GM19324 (cell line): Measurements from ENCODE around the gene AP2M1.
"Not testable (repeated sequence)": the region's sequence is repeated elsewhere in the genome, so short reads cannot be mapped to it uniquely, and the experiment has no call there.

Experiments
- ATAC-seq: cut with Tn5 transposase; IDR thresholded peaks from one replicate; pipeline ENCODE4 v1.9.1; 2021; ENCODE audit warnings: mild to moderate bottlenecking, moderate library complexity; ENCODE audit not compliant: unreplicated experiment, low FRiP score

Gene AP2M1

DNA sequence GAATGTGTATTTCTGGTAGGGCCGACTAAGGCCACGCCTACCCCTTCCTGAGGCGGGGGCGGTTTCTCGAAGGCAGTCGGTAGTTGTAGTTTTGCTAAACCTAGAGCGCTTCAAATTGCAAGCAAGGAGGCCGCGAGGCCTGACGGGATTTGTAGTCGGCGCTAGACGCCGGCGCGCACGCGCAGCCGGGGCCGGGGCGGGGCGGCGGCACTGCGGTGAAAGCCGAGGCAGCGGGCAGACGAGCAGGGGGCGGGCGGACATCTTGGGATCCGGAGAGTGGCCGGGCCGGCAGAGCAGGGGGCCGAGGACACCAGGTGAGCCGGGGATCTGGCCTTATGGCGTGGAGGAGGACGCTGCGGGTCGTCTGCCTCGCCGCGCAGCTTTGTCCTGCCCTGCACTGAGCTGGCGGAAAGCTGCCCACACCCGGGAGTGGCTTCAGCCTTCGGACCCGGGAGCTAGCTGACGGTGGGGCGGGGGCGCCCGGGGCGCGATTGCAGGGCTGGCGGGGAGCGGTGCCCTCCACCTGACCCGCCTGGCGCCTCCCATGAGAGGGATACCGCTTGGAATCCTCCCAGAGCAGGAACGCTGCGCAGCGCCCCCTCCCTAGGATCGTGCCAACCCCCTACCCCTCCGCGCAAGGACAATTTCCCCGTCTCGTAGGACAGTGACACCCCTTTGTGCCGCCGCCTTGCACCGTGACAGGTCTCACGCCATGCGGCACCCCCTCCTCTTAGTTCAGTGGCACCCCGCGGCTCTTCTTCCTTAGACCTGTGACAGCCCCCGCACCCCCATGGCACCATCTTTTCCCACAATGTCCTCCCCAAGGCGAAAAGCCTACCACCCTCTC is at the start of gene AP2M1:
TSS of gene AP2M1 (plus strand) at position 210 of the 847 bp plus-strand sequence. CDS start 2,139 bp downstream, outside the sequence.
- ATAC-seq = peak; percentile 95

DNA sequence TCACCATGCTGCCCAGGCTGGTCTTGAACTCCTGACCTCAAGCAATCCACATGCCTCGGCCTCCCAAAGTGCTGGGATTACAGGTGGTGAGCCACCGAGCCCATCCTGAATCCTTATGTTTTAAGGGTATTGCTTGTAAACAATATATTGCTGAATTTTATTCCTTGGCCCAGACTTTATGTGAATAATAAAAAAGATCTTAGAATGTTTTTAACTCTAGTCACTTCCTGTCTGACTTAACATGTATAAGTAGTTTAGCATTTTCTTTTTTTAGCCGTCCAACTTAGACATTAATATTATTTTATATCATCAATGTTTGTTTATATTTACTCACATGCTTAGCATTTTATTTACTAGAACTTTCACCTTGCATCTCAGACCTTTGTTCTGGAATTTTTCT is 48.6 kb upstream of the AP2M1 start:
- no peak for ATAC-seq

DNA sequence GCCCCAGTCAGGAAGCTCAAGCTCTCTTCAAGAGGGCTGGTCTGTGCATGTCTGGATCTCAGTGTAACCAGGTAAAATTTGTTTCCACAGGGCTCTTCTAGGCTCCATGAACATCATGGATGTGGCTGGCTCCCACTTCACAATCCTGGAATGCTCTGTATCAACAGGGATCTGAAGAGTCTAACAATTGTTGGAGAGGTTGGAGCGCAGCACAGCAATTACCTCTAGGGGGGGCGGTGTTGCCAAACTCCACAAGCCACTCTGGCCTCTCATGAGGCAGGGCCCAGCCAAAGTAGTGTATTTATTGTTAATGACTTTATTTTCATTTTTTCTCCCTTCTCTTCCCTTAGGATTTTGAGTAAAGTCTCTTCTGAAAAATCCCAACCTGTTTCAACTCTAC is 45.6 kb upstream of the AP2M1 start:
- ATAC-seq = no peak

DNA sequence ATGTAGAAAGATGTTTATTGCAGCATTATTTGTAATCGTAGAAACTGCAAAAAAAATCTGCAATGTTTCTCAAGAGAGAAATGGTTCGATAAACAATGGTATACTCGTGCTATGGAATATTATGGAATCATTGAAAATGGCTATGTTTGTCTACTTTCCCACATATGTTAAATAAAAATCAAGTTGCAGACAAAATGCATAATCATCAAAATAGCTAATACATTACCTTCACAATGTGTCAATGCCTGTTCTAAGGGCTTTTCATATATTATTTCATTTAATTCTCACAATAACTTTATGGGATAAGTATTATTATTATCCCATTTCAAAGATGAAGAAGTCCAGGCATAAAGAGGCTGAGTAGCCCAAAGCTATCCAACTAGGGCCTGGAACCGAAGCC is 41.7 kb upstream of the AP2M1 start:
- ATAC-seq = no peak

DNA sequence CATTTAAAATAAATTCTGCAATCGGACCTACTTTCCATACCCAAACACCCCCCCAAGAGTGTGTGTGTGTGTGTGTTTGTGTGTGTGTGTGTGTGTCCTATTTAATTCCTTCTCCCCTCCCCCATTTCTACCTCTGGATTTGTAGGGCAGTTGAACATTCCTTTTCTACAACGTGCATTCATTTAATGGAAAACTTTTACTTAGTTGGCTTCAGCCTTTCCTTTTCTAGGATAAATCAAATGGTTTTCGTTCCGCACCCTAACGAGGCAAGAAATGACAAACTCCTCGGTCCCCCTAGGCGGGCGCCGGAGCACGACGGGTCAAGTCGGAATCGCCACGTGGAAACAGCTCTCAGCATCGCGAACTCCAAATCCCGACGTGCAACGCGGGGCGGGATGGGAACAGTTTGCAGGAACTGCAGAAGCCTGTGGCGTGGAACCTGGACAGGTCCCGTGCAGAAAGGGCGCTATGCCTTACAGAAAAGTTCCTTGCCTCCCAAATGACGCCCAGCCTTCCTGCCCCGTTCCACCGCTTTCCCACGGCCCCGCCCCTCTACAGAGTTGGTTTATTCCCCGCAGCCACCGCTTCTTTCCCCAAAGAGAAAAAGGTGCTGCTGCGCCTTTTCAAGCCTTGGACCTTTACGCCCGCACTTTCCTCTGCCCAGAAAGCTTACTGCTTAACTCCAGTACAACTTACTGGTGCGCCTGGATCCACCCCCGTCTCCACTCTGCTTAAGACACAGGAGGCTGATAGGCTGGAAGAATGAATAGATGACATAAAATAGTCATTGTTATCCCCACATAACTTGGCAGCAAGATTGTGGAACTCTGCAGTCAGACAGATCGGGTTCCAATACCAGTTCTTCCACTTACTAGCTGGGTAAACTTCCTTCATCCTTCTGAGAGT is 40.6 kb upstream of the AP2M1 start:
- no peak for ATAC-seq

DNA sequence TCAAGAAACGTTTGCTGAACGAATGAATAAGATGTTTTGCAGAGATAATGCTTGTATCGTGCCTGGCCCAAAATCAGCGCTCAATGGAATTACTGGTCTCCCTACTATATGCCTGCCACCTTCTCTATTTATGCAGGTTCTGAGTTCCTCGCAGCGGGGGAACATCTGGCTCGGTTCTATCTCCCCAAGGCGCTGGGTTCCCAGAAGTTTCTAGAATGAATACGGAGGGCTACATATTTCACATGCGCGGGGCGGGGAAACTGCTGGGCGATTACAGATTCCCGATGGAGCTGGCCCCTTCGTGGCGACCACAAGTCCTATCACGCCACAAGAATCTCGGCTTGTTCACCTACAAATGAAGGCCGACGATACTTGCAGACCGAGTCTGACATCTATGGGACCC is 39.9 kb upstream of the AP2M1 start:
- peak; percentile 18 for ATAC-seq

DNA sequence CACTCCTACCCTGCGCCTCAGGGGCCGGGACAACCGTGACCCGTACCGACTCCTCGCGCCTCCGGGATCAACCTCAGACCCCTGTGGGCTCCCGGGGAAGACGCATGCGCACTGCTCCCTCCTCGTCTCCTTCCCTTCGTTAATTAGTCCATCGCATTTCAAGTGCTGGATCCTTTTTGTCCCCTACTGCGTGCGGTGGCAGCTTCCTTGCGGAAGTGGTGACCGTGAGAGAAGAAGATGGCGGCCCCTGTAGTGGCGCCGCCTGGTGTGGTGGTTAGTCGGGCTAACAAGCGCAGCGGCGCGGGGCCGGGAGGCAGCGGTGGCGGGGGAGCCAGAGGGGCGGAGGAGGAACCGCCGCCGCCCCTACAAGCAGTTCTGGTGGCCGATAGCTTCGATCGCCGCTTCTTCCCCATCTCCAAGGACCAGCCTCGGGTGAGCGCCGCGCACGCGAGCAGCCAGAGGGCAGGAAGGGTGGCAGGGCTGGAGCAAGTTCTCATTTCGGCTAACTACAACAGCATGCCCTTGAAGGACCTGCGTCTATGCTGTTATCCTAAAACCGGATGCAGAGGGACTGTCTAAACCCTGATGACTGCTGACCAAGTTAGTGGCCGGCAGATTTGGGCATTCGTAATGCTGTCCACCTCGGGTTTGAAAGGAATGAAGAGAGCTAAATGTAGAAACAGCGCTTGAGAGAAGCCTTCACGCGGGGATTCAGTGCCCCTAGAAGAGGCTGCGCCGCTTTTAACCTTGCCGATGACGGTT is 39.3 kb upstream of the AP2M1 start, which contains the start of gene EIF2B5:
TSS of gene EIF2B5 (plus strand) at position 210 of the 762 bp plus-strand sequence. CDS start at position 238, 28 bp downstream.
- ATAC-seq = peak; percentile 92

DNA sequence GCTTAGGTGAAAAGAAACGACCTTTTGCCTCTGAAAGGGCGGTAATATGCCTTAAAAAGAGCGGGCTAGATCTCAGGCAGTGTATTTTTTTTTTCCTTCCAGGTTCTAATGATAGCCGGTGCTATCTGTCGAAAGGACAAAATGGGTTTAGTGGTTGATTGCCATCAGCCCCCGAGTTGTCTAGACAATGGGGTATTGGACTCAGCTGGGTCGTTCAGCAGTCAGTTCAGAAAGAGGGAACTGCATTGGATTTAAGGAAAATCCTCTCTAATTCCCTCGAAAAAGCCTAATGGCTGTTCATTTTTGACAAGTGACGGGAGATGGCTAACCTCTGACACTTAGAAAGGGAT is 38.8 kb upstream of the AP2M1 start:
- ATAC-seq = no peak

DNA sequence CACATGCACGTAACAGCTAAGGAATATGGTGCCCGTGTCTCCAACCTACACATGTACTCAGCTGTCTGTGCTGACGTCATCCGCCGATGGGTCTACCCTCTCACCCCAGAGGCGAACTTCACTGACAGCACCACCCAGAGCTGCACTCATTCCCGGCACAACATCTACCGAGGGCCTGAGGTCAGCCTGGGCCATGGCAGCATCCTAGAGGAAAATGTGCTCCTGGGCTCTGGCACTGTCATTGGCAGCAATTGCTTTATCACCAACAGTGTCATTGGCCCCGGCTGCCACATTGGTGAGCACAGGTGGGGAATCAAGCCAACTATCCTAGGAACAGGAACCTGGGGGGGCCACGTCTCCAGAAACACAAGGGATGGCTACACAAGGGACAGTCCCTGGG is 34.2 kb upstream of the AP2M1 start:
- ATAC-seq = no peak

DNA sequence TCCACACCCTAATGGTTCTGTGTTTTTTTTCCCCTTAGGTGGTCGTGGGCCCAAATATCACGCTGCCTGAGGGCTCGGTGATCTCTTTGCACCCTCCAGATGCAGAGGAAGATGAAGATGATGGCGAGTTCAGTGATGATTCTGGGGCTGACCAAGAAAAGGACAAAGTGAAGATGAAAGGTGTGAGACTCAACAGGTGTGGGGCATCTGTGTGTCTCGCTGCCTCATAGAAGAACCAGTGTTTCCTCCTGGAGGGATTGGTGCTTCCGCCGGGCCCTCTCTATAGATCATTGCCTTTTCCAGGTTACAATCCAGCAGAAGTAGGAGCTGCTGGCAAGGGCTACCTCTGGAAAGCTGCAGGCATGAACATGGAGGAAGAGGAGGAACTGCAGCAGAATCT is 32.5 kb upstream of the AP2M1 start:
- ATAC-seq = no peak

DNA sequence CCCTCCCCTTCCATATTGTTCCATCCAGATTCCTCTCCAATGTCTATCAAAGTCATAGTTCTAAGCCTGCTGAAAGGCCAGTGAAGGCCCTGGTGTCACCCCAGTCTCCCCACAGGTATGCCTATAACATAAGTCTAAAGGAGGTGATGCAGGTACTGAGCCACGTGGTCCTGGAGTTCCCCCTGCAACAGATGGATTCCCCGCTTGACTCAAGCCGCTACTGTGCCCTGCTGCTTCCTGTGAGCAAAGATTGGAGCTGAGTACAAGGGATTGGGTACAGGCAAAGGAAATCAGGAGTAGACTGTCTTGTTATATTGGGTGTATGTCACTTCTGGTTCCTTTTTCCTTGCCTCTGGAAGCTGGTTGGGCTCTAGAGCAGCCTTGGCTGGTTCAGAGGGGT is 31.3 kb upstream of the AP2M1 start:
- ATAC-seq = no peak

DNA sequence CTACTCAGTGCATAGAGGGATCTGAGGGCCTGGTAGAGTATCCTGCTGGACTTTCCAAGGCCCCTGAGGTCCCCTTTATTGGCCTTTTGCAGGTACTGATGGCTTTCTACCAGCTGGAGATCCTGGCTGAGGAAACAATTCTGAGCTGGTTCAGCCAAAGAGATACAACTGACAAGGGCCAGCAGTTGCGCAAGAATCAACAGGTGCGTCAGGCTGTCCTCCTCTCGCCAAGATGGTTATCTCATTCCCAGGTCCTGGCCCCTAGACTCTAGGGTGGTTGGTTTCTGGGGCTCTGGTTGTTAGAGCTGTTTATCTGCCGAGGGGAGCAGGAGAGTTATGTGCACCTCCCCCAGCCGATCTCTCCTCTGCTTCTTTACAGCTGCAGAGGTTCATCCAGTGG is 30.1 kb upstream of the AP2M1 start:
- no peak for ATAC-seq

DNA sequence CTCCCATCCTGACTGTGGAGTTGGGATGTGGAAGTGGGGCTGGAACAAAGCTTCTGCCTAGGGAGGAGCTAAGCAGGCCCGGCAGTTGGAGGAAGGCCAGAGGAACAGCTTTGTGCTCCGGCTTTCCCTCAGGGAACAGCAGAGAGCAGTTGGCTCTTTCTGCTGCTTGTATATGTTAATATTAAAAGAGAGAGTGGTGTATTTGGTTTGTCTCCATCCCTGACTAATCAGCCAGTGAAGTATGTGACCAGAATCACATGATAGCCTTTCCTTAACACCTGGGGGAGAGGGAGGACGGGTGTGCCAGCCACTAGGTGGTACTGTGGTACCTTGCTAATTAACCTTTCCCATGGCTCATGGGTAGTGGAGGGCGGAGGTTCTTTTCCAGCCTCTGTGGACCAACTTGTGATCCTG is 29.5 kb upstream of the AP2M1 start:
- ATAC-seq = no peak

DNA sequence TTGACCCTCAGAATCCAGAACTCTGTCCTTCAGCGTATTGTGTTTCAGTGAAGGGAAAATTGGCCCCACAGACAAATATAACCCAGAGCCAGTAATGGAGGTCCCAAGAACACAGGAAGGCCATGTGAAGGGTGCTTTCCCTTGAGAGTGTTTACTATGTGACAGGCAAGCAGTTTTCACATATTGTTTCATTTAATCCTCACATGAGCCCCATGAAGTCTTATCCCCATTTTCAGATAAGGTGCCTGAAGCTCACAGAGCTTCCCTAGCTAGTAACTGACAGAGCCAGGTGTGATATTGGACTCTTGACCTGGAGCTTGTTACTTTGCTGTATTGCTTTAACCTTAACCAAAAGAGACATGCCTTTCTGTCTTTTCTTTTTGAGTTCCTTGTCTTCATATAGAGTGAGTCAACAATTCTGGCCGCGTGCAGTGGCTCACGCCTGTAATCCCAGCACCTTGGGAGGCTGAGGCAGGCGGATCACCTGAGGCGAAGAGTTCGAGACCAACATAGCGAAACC is 28.8 kb upstream of the AP2M1 start:
- no peak for ATAC-seq

DNA sequence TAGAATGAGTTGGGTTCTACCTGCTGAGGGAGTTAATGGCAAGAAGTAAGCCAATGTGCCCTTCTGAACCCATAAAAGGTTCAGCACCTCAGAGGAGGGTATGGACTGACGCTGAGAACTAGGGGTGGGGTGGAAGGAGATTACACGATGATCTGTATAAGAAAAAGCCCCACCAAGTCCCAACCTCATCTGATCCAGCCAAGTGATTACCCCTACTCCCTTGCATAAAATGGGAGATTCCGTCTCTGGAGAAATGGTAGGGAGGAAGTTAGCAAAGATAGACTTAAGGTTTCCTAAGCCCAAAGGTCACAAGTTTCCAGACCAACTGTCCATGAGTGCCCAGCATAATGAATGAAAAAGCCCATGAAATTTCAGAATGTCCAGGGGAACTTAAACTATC is 26.6 kb upstream of the AP2M1 start:
- ATAC-seq = no peak

DNA sequence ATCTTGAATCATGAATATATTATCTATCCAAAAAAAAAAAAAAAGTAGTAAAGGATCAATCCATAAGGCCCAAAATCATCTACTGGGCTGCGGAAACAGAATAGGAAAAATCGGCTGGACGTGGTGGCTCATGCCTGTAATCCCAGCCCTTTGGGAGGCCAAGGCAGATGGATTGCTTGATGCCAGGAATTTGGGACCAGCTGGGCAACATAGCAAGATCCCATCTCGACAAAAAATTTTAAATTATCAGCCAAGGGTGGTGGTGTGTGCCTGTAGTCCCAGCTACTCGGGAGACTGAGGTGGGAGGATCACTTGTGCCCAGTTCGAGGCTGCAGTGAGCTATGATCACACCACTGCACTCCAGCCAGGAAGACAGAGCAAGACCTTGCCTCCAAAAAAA is 25.5 kb upstream of the AP2M1 start:
- ATAC-seq = no peak

DNA sequence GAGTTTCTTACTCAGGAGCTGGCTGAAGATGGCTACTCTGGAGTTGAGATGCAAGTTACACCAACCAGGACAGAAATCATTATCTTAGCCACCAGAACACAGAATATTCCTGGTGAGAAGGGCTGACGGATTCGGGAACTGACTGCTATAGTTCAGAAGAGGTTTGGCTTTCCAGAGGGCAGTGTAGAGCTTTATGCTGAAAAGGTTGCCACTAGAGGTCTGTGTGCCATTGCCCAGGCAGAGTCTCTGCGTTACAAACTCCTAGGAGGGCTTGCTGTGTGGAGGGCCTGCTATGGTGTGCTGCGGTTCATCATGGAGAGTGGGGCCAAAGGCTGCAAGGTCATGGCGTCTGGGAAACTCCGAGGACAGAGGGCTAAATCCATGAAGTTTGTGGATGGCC is 24.9 kb upstream of the AP2M1 start:
- ATAC-seq = not testable (repeated sequence)

DNA sequence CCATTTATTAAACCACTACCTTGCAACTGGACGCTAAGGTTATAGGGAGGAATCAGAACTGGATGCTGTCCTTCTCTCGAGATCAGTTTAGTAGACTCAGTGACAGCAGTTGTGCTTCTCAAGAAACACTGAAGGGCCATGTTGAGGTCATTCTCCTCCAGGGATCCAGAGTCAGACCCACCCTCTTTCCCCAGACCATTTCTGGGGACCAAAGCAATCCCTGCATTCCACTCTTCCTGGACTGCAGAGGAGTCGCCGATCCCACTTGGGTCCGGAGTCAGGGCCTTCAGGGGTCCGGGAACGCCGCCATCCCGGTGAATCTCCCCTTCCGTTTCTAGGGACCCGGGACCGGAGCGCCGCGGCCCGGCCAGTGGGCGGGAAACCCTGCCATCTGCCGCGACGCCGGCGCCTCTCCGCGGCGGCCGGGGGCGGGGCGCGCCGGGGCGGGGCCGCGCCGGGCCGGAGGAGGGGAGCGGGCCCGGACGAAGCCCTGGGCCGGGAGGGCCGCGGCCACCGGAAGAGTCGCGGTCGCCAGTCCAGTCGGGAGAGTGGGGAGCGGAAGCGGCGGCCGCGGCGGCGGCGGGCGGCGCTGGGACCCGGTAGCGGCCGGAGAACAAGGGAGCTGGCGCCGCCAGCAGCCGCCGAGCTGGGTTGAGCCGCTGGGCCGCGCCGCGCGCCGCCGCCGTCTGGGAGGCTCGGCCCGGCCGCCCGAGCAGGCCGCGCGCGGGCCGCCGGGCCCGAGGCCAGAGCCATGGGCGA is 19.6 kb upstream of the AP2M1 start, which contains the start of gene DVL3:
TSS of gene DVL3 (plus strand) at position 493 of the 759 bp plus-strand sequence. CDS start at position 752, 259 bp downstream.
- ATAC-seq = peak; percentile 82

DNA sequence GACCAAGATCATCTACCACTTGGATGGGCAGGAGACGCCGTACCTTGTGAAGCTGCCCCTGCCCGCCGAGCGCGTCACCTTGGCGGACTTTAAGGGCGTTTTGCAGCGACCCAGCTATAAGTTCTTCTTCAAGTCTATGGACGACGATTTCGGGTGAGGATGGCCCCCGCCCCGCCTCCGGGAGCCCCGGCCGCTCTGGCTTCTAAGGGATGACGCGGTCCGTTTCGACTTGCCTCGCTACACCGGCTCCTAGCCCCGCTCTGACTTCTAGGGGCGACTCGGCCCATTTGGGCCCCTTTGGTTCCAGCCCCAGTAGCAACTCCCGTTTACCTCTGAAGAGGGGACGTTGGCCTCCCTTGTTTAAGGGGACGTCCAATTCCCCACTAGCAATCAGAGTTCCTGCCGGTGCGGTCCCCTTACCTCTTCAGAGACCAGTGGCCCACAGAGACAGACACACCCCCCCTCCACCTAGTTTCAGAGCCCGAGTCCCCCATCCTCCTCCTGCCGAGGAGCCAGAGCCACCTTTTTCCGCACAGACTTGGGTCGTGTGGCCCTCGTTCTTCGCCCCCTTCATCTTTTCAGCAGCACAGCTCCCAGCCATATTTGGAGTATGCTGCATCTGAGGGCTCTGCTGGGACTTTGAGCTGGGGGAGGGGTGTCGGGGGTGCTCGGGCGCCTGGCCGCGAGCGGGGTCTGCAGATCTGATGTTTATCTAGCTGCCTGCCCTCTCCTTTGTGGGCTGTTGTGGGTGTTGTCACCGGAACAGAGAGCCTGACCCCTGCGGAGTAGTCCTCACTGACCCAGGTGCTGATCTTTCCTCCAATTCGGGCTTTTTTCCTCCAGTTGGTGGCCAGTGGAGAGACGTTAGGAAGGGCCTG is 18.8 kb upstream of the AP2M1 start:
- ATAC-seq = peak; percentile 26
